Measurements from ENCODE around the gene AUTS2.

DNA sequence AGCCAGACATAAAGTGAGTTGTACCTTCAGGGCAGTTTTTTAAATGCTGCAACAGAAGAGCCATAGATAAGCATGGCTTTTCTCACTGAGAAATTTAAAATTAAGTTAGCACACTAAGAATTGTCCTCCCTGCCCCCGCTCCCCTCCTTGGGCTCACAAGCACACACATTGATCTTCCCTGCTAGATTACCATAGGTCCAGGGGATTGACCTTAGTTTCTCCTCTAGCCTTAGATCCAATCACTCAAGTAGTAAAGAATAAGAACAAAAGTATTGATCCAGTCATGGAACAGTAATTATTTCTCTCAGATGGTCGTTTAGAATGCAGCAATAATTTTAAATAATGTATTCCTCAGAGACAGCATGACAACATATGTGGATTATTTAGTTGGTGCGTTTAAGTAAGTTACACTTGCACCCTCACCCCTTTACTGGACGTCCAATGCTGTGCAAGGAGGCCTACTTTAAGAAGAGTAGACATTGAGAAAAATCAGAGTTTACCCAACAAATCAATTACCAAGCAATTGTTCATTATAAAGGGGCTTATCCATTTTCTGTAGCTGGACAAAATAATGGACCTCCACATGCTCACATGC is 850.1 kb downstream of the AUTS2 start:
- TF ChIP-seq, protein P1, sequence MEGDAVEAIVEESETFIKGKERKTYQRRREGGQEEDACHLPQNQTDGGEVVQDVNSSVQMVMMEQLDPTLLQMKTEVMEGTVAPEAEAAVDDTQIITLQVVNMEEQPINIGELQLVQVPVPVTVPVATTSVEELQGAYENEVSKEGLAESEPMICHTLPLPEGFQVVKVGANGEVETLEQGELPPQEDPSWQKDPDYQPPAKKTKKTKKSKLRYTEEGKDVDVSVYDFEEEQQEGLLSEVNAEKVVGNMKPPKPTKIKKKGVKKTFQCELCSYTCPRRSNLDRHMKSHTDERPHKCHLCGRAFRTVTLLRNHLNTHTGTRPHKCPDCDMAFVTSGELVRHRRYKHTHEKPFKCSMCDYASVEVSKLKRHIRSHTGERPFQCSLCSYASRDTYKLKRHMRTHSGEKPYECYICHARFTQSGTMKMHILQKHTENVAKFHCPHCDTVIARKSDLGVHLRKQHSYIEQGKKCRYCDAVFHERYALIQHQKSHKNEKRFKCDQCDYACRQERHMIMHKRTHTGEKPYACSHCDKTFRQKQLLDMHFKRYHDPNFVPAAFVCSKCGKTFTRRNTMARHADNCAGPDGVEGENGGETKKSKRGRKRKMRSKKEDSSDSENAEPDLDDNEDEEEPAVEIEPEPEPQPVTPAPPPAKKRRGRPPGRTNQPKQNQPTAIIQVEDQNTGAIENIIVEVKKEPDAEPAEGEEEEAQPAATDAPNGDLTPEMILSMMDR (IDR thresholded peaks at IDR 0.05), result no peak
- TF ChIP-seq POLR2A (IDR thresholded peaks at IDR 0.05) (no peak), POLR2AphosphoS5 (IDR thresholded peaks at IDR 0.05) (no peak)
